ENCODE measurements around the gene ADH1A. TPM values are rescaled to one million over a fixed set of nuclear protein-coding genes. Genes with fewer than 3 reads are reported as not detected.

The ADH1A gene
- polyA plus RNA-seq, 1 experiment, result not detected

DNA sequence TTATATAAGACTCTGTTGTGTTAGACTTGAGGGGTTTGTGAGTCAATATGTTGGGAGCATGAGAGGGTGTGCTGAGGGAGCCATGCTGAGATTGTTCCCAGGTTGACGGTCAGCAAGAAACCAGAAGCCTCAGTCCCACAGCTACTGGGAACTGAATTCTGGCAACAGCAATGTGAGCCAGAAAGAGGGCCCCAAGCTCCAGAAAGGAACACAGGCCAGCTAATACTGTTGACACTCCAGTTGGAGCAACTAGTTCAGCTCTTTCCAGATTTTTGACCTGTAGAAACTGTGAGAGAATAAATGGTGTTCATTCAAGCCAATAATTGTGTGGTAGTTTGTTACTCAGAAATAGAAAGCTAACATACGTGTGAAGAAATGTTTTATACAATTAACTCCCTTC is 17.1 kb downstream of the ADH1A start:
- Histone ChIP-seq H3K4me3 (ENCODE audit: low read depth, low read length) (no peak overlapping the region), H3K36me3 (ENCODE audit: control insufficient read depth, insufficient read depth, low read length) (no peaks in the 10 kb centered on the region), H3K27me3 (ENCODE audit: control insufficient read depth, insufficient read depth, low read length) (no peaks in the 10 kb centered on the region)
- CTCF ChIA-PET, result no interaction called here
- no peak for DNase-seq (ENCODE audit: low read depth)
- POLR2A ChIA-PET, result no interaction called here
- TF ChIP-seq, protein P1, sequence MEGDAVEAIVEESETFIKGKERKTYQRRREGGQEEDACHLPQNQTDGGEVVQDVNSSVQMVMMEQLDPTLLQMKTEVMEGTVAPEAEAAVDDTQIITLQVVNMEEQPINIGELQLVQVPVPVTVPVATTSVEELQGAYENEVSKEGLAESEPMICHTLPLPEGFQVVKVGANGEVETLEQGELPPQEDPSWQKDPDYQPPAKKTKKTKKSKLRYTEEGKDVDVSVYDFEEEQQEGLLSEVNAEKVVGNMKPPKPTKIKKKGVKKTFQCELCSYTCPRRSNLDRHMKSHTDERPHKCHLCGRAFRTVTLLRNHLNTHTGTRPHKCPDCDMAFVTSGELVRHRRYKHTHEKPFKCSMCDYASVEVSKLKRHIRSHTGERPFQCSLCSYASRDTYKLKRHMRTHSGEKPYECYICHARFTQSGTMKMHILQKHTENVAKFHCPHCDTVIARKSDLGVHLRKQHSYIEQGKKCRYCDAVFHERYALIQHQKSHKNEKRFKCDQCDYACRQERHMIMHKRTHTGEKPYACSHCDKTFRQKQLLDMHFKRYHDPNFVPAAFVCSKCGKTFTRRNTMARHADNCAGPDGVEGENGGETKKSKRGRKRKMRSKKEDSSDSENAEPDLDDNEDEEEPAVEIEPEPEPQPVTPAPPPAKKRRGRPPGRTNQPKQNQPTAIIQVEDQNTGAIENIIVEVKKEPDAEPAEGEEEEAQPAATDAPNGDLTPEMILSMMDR (IDR thresholded peaks at IDR 0.05; ENCODE audit: insufficient read depth, low read depth, low read length), result no peak

DNA sequence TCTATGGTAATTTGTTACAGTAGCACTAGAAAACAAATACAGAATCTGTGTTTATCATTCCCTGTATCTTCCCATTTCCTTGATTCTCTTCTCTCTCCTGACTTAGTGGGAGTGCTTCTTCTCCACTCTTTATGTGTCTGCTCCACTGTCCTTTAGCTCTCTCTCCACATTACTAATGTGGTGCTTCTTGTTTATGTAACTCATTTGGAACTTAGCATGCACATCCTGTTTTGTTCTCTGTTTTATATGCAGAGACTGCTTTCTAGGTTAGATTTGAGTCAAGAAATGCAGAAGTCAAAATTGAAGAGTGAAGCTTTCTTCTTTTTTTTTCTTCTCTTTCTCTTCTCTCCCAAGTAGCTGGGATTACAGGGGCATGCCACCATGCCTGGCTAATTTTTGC is 25.9 kb downstream of the ADH1A start:
- ChIA-PET CTCF (interaction anchor here (0.8 kb wide), 1 partner anchor 29 kb away, joined by 3 read pairs; no protein-coding TSS in a partner anchor), POLR2A (no interaction called here)
- Histone ChIP-seq H3K27me3 (ENCODE audit: control insufficient read depth, insufficient read depth, low read length) (no peaks in the 10 kb centered on the region), H3K4me3 (ENCODE audit: low read depth, low read length) (no peak overlapping the region), H3K36me3 (ENCODE audit: control insufficient read depth, insufficient read depth, low read length) (no peaks in the 10 kb centered on the region)
- TF ChIP-seq, protein P1 (IDR thresholded peaks at IDR 0.05; ENCODE audit: insufficient read depth, low read depth, low read length), result no peak
- peak; percentile 4 for DNase-seq (ENCODE audit: low read depth)

DNA sequence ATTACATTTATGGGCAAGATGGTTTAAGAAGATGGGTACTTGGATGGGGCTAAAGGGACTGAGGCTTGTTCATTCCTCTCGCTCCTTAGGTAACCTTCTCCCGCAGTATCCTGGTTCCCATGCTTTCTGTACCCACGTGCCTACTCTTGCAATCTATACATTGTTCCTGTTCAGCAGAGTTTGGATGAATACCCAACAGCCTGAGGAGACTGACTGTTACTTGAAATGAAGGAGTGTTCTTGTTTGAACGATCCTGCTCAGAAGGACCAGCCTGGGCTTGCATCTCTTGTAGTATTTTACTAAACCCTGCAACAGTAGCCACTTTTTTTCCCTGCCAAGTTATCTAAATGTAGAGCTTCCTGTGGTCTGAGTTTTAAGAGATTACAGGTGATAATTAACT is 38.0 kb downstream of the ADH1A start:
- Histone ChIP-seq H3K27me3 (ENCODE audit: control insufficient read depth, insufficient read depth, low read length) (no peaks in the 10 kb centered on the region), H3K4me3 (ENCODE audit: low read depth, low read length) (no peak overlapping the region), H3K36me3 (ENCODE audit: control insufficient read depth, insufficient read depth, low read length) (no peaks in the 10 kb centered on the region)
- TF ChIP-seq, protein P1 (IDR thresholded peaks at IDR 0.05; ENCODE audit: insufficient read depth, low read depth, low read length), result no peak
- ChIA-PET CTCF (no interaction called here), POLR2A (no interaction called here)
- no peak for DNase-seq (ENCODE audit: low read depth)

DNA sequence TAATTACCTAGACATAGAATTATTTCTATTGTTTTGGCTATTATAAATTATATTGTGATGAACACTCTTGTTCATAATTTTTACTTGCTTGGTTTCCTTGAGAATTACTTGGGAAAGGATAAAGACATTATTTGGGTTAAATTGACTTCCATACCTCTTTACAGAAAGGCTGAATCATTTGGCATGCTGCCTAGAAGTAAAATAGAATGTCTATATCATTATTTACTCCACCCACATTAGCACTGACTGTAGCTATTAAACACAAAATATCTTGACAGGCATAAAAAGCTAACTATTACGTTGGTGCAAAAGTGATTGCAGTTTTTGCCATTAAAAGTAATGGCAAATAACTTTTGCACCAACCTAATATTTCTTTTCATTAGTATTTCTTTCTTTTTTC is 42.1 kb downstream of the ADH1A start:
- POLR2A ChIA-PET, result no interaction called here
- Histone ChIP-seq H3K36me3 (ENCODE audit: control insufficient read depth, insufficient read depth, low read length) (no peaks in the 10 kb centered on the region), H3K4me3 (ENCODE audit: low read depth, low read length) (no peak overlapping the region), H3K27me3 (ENCODE audit: control insufficient read depth, insufficient read depth, low read length) (no peaks in the 10 kb centered on the region)
- CTCF ChIA-PET, result no interaction called here
- TF ChIP-seq, protein P1 (IDR thresholded peaks at IDR 0.05; ENCODE audit: insufficient read depth, low read depth, low read length), result no peak
- no peak for DNase-seq (ENCODE audit: low read depth)

DNA sequence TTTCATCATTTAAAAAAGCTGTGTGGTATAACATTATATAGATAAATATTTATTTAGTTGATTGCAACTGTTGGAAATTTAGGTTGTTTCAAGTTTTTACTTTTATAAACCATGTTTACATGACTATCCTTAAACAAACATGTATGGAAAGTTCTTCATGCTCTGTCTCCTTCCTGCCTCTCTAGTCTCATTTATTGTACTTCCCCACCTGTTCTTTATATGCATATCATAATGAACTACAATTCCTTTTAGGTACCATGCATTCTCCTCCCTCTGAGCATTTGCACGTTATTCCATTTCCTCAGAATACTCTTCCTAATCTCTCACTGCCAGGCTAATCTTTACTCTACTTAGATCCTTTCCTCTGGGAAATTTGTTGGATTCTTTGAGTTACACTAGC is 54.8 kb downstream of the ADH1A start:
- TF ChIP-seq, protein P1 (IDR thresholded peaks at IDR 0.05; ENCODE audit: insufficient read depth, low read depth, low read length), result no peak
- Histone ChIP-seq H3K36me3 (ENCODE audit: control insufficient read depth, insufficient read depth, low read length) (no peaks in the 10 kb centered on the region), H3K27me3 (ENCODE audit: control insufficient read depth, insufficient read depth, low read length) (no peaks in the 10 kb centered on the region), H3K4me3 (ENCODE audit: low read depth, low read length) (no peak overlapping the region)
- DNase-seq (ENCODE audit: low read depth), result no peak
- CTCF ChIA-PET, result no interaction called here
- POLR2A ChIA-PET, result no interaction called here

Measured in BJ (cell line).